CD4-positive, alpha-beta T cell treated with Interferon gamma for 1 hour (primary cell): ENCODE results near the gene DDI2.
"Not testable (repeated sequence)": the region's sequence is repeated elsewhere in the genome, so short reads cannot be mapped to it uniquely, and the experiment has no call there.

ENCODE experiments used
- DNase-seq: peaks from one replicate; pipeline ENCODE4 v3.0.0-alpha.2; 2020

The DDI2 gene

GRCh38 chr1:15637826-15638225, 20.6 kb downstream of the DDI2 start:
- no peak for DNase-seq

- no peak for DNase-seq
Observed at GRCh38 chr1:15639262-15639661, 22.0 kb downstream of the DDI2 start.

- no peak for DNase-seq
Observed at GRCh38 chr1:15639931-15640330, 22.7 kb downstream of the DDI2 start.

DNA sequence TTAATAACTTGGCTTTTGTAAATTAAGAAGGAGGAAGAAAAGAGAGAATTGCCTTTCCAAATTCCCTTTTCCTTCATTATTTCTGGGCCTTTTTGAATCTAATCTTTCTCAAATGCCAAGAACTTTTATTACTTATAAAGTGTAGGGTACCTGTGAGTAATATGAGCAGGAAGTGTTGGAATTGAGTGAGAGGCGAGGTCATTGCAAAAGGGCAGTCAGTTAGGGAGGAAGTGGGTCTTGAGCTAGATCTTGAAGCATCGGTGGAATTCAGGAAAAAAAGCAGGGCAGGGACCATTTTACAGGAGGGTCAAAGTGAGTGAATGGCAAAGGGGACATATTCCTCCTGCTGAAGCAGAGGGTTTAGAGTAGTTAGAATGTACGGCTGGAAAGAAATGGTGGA, 23.4 kb downstream of the DDI2 start:
- DNase-seq: no peak

- DNase-seq: no peak
Observed at GRCh38 chr1:15649937-15650336, 32.7 kb downstream of the DDI2 start.

DNA sequence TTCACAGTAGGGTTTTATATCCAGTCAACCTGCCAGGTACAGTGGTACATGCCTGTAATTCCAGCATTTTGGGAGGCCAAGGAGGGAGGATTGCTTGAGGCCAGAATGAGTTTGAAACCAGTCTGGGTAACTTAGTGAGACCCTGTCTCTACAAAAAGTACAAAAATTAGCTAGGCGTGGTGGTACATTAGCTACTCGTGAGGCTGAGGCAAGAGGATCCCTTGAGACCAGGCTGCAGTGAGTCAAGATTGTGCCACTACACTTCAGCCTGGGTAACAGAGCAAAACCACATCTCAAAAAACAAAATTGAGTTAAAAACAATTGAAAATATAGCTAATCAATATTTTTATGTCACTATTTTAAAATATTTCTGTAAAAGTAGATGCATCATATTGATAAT, 33.2 kb downstream of the DDI2 start:
- no peak for DNase-seq

- not testable (repeated sequence) for DNase-seq
Observed at GRCh38 chr1:15652130-15652529, 34.9 kb downstream of the DDI2 start.

GRCh38 chr1:15654091-15654690, 36.9 kb downstream of the DDI2 start:
- no peak for DNase-seq

DNA sequence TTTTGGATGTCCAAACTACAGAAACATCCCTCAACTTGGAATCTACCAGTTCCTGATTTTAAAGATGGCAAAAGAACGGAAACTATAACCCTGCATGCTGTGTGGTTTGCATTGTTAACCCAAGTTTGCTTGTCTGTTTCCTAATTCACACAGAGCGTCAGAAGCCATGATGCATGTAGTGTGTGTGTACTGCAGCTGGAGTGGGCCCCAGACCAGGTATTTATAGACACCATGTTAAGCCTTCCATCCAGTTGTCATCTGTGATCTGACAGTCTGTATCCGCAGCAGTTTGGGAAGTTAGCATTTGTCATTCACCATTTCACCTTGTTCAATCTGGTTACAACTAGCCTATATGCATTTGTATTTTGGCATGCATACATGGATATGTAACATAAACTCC, 39.2 kb downstream of the DDI2 start:
- DNase-seq: no peak

- no peak for DNase-seq
Observed at GRCh38 chr1:15657021-15657420, 39.8 kb downstream of the DDI2 start.

- DNase-seq: no peak
Observed at GRCh38 chr1:15660151-15660550, 42.9 kb downstream of the DDI2 start.

GRCh38 chr1:15662477-15662876, 45.2 kb downstream of the DDI2 start:
- DNase-seq: no peak

DNA sequence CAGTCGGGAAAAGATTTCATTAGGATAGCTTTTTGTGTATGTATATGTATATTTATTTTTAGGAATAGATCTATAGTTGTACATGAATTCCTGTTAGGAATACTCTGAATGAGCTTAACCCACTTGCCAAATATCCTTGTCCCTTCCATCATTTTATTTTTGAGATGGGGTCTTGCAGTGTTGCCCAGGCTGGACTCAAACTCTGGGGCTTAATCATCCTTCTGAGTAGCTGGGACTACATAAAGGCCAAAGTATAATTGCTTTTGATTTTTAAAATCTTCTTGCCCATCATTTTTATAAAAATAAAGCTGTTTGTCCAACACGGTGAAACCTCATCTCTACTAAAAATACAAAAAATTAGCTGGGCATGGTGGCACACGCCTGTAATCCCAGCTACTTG, 46.7 kb downstream of the DDI2 start:
- no peak for DNase-seq

DNA sequence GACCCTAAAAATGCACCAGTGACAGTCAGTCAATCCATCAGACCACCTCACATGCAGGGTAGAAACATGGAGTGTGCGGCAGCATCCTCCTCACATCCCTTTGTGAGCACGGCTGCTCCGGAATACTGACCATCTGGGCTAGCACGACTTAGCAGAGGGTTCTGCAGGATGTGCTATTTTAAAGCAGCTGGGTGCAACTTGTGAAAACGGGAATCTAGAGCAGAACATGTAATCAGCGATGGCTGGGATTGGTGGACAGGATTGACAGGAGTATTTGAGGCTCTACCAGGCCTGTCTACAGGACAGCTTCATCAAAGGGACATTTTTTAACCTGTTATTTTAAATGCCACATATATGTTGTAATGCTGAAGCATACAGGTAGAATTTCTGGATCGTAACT, 50.1 kb downstream of the DDI2 start:
- DNase-seq: no peak

DNA sequence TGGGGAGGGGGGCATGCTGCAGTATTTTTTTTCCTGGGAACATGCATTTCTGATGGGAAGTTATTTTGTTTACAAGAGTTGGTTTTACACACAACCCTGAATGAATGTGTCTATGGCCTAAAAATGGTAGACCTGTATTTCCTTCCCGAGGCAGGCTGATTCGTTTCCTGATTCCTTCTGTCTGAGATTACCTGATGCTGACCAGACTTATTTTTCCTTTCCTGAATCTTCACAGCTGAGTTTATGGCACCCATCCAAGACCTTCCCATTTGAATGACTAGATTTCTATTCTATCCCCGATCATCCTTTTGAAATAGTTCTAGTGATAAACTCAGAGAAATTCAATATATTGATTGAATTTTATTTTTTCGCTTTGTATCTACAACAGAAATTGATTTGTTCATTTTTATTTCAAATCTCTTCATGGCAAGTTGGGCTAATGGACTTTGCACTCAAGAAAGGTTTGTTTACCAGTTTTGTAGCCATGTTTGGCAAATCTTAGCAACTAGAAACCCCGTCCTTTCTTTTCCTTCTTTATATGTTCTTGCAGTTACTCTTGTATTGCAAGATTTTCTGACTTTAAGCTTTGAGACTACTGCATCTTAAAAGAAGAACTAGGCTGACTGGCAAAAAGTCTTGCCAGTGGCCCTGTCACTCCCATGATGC, 51.0 kb downstream of the DDI2 start:
- no peak for DNase-seq

DNA sequence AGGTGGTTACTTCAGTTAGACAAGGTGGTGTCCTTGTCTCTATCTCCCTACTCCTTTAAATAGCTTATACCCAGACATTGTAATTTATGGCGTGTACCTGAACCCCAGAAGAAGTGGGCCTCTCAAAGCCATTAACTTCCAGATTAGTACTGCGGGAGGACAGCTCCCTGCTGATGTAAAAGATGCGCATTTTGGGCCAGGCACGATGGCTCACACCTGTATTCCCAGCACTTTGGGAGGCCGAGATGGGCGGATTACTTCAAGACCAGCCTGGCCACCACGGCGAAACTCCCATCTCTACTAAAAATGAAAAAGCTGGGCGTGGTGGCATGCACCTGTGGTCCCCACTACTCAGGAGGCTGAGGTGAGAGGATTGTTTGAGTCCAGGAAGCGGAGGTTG, 51.8 kb downstream of the DDI2 start:
- DNase-seq: no peak

DNA sequence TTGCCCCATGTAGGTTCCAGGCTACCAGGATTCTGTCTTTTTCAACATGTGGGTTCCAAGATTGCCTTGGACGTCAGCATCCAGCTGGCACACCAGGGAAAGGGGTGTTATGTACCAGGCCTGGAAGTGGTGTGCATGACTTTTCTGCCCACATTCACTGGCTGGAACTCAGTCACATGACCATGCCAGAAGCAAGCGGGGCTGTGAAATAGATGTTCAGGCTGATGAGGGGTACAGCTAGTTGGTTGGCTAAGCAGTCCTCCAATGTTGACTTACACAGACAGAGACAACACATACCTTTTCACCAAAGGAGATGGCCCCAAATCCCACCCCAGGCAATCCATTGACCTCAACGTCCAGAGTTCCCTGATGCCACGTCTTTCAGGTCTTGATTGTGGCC, 52.6 kb downstream of the DDI2 start:
- DNase-seq: no peak

DNA sequence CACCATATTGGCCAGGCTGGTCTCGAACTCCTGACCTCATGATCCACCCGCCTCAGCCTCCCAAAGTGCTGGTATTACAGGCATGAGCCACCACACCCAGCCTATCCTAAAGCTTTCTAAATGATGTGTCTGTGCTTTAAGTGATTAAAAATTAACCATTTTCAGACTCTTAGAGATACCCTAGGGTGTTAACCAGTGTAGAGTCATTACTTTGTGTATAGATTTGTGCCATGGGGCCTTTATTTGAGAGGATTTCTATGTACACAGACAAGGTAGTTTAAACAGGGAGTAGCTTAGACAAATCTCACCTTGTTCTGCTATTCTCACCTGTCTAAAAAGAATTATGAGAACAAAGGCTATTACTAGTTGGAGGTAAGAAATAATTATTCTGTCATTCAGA, 54.2 kb downstream of the DDI2 start:
- no peak for DNase-seq

- no peak for DNase-seq
Observed at GRCh38 chr1:15674386-15675159, 57.3 kb downstream of the DDI2 start.

DNA sequence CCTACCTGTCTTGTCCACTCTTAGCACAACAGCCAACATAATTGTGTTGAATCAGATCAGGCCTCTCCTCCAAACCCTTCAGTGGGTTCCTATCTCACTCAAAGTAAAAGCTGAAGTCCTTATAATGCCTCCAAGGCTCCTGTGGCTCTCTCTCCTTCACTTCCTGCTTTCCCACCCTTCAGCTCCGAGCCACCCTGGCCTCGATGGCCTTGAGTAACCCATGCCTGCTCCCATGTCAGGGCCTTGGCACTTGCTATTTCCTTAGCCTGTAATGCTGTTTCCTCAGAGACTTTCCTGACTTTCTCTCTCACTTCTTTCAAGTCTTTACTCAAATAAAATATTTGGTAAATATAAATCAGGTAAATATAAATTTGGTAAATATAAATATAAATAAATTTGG, 58.8 kb downstream of the DDI2 start:
- DNase-seq: no peak

DNA sequence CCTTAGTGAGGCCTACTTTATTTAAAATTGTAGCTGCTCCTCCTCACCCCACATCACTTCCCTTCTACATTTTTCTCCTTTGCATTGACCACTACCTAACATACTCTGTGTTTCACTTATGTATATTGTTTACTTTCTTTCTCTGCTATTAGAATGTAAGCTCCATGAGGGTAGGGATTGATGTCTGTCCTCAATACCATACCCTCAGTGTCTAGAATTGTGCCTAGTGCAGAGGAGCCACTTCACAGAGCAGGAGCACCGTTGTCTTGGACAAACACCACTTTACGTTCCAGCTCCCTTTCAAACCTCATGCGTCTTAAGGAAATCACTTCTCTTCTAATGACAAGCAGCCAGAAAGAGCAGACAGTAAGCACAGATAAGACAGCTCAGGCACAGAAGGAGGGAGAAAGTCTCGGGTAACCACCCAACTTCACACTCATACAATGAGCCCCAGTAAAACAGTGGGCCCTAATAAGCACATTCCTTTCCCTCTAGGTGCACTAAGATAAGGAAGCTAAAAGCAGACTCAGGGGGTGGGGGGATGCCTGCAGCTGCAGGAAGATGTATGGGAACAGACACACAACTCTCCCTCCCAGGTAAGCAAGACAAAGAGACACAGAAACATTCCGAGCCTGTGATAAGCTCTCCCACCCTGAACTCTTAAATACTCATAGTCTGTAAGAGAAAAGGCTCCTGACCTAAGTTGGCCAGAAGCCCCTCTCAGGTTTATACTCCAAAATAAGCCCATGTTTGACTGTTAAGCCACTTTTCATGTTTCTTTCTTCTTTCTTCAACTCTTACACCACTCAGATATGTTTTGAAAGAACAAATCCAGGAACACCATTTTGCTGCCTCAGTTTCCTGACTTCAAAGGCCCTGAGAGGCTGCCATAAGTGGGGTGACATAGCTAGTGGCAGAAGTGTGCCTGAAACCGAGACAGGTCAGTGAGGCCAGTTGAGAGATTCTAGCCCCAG, 59.7 kb downstream of the DDI2 start:
- no peak for DNase-seq

GRCh38 chr1:15678578-15678977, 61.3 kb downstream of the DDI2 start:
- DNase-seq: no peak

- no peak for DNase-seq
Observed at GRCh38 chr1:15680131-15680530, 62.9 kb downstream of the DDI2 start.
